Right atrium auricular region (tissue), 2 donors: ENCODE data around the gene KLHL22. TPM values are rescaled to one million over a fixed set of nuclear protein-coding genes. Genes with fewer than 3 reads are reported as not detected.
"Not testable (repeated sequence)": the region's sequence is repeated elsewhere in the genome, so short reads cannot be mapped to it uniquely, and the experiment has no call there.

Source experiments
- DNase-seq: peaks from one replicate; pipeline ENCODE4 v3.0.0-alpha.2; 2019; ENCODE audit warnings: low spot score
- H3K27ac ChIP-seq, 2 donors: fragments of 200-600 bp; sonication (generic); 1 replicate in 1 of 2; 2 replicates in 1 of 2; pipeline ENCODE4 v1.5.1; 2016 to 2019
- H3K27me3 ChIP-seq, 2 donors: fragments of 200-600 bp; sonication (generic); one replicate each; pipeline versions ENCODE4 v1.5.1 to v1.6.0; 2017 to 2019
- H3K36me3 ChIP-seq: fragments of 200-600 bp; sonication (generic); one replicate; pipeline ENCODE4 v1.5.1; 2016
- H3K4me1 ChIP-seq, 2 donors: fragments of 200-600 bp; sonication (generic); one replicate each; pipeline versions ENCODE4 v1.5.1 to v1.6.0; 2017 to 2019
- H3K4me3 ChIP-seq, 2 donors: fragments of 200-600 bp; sonication (generic); 1 replicate in 1 of 2; 2 replicates in 1 of 2; pipeline ENCODE4 v1.5.1; 2017 to 2019; ENCODE audit warnings: mild to moderate bottlenecking in 1 of 2, moderate library complexity in 1 of 2
- H3K9me3 ChIP-seq, 2 donors: fragments of 200-600 bp; sonication (generic); one replicate each; pipeline ENCODE4 v1.5.1; 2019
- total RNA-seq, 2 donors: library from RNA; depleted of rRNA; stranded (reverse); fragments of >200 nt; gene quantifications; one replicate each; pipeline ENCODE4 v1.1.0, GENCODE V29; 2016
- TF ChIP-seq, protein P1 (sequence below), 2 donors: fragments of 200-600 bp; sonication (generic); IDR thresholded peaks; one replicate each; pipeline ENCODE4 v1.5.1; 2019; ENCODE audit warnings: antibody characterized with exemption in 2 of 2

KLHL22 gene
- total RNA-seq, 2 donors from 2014 or later, result 16.0 to 21.9 TPM

- H3K4me1 ChIP-seq, result peaks cover 0 to 5% of the 10 kb centered on the region in 2 donors
- TF ChIP-seq, protein P1, sequence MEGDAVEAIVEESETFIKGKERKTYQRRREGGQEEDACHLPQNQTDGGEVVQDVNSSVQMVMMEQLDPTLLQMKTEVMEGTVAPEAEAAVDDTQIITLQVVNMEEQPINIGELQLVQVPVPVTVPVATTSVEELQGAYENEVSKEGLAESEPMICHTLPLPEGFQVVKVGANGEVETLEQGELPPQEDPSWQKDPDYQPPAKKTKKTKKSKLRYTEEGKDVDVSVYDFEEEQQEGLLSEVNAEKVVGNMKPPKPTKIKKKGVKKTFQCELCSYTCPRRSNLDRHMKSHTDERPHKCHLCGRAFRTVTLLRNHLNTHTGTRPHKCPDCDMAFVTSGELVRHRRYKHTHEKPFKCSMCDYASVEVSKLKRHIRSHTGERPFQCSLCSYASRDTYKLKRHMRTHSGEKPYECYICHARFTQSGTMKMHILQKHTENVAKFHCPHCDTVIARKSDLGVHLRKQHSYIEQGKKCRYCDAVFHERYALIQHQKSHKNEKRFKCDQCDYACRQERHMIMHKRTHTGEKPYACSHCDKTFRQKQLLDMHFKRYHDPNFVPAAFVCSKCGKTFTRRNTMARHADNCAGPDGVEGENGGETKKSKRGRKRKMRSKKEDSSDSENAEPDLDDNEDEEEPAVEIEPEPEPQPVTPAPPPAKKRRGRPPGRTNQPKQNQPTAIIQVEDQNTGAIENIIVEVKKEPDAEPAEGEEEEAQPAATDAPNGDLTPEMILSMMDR (IDR thresholded peaks at IDR 0.05), result no peak
- no peaks in the 10 kb centered on the region for H3K9me3 ChIP-seq
- H3K36me3 ChIP-seq, result no peaks in the 10 kb centered on the region
- H3K27ac ChIP-seq, result no peak overlapping the region
- H3K27me3 ChIP-seq, result no peaks in the 10 kb centered on the region
- DNase-seq, result no peak
- H3K4me3 ChIP-seq, result no peak overlapping the region
Measured at GRCh38 chr22:20414450-20414849, 81.1 kb downstream of the KLHL22 start.

DNA sequence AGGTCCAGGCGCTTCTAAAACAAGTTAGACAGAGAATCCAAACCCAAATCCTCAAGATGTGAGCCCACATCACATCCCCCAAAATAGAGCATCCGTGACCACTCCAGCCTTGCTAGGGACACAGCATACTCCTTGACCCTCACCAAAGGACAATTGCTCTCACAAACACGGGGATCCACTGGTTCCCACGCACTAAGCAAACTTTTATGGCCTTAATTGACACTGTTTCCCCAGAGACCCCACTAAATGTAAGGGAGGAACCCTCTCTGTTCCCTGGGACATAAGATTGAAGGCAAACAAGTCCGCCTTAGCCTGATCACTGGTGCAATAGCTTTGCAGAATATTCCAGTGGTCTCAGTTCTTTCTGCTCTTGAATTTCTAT, 81.5 kb downstream of the KLHL22 start:
- TF ChIP-seq, protein P1 (IDR thresholded peaks at IDR 0.05), result no peak
- Histone ChIP-seq H3K4me1 (peaks cover 0 to 5% of the 10 kb centered on the region in 2 donors), H3K27me3 (no peaks in the 10 kb centered on the region), H3K9me3 (no peaks in the 10 kb centered on the region), H3K27ac (no peak overlapping the region), H3K4me3 (no peak overlapping the region), H3K36me3 (no peaks in the 10 kb centered on the region)
- DNase-seq, result no peak

GRCh38 chr22:20413217-20414058, 82.2 kb downstream of the KLHL22 start:
- no peak for DNase-seq
- Histone ChIP-seq H3K9me3 (no peaks in the 10 kb centered on the region), H3K36me3 (no peaks in the 10 kb centered on the region), H3K27me3 (no peaks in the 10 kb centered on the region), H3K27ac (no peak overlapping the region), H3K4me3 (no peak overlapping the region), H3K4me1 (peaks cover 0 to 3% of the 10 kb centered on the region in 2 donors)
- TF ChIP-seq, protein P1 (IDR thresholded peaks at IDR 0.05), result no peak

DNA sequence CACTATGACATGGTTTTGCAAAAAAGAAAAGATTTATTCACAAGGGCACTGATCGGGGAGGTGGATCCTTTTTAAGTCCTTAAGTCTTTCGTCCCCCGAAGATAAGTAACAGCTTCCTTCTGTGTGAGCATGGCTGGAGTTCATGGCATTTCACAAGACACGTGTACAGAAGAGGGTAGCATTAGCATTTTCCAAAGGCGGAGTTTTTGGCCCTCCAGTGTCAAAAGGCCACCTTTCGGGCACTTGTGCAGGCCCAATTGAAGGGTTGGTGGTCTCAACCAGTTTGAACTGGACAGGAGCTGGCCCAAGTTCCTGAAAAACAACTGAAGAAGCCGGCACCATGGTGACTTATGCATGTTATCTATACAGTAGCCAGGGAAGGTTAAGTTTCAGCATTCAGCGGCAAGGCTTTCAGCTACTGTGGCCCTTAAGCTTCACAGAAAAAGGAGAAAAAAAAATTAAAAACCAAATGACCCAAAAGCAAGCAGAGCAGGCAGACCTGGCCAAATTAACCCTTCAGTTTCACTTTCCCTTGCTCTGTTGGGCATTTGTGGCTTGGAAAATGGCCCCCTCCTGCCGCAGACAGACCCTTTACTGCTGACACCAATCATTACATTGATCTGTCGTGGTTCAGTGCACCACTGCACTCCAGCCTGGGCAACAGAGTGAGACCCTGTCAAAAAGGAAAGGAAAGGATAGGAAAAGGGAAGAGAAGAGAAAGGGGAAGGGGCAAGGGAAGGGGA, 83.0 kb downstream of the KLHL22 start:
- Histone ChIP-seq H3K4me3 (no peak overlapping the region), H3K4me1 (no peaks in the 10 kb centered on the region), H3K27me3 (no peaks in the 10 kb centered on the region), H3K27ac (no peak overlapping the region), H3K9me3 (no peaks in the 10 kb centered on the region), H3K36me3 (no peaks in the 10 kb centered on the region)
- DNase-seq, result no peak
- TF ChIP-seq, protein P1 (IDR thresholded peaks at IDR 0.05), result no peak

DNA sequence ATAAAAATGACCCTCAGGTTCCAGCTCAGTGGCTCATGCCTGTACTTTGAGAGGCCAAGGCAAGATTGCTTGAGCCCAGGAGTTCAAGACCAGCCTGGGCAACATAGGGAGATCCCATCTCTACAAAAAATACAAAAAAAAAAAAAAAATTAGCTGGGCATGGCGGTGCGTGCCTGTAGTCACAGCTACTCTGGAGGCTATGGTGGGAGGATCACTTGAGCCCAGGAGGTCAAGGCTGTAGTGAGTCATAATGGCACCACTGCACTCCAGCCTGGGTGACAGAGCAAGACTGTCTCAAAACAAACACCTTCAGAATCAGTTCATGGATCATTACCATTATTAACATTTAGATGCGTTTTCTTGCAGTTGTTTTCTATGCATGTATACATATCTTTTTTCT, 86.2 kb downstream of the KLHL22 start:
- H3K27ac ChIP-seq, H3K4me1 ChIP-seq, H3K27me3 ChIP-seq, H3K4me3 ChIP-seq, H3K9me3 ChIP-seq, DNase-seq: not testable (repeated sequence)
- H3K36me3 ChIP-seq, result peaks cover 17% of the 10 kb centered on the region

- no peaks in the 10 kb centered on the region for H3K9me3 ChIP-seq
- H3K4me1 ChIP-seq, result no peaks in the 10 kb centered on the region
- TF ChIP-seq, protein P1 (IDR thresholded peaks at IDR 0.05), result no peak
- no peak overlapping the region for H3K4me3 ChIP-seq
- no peak for DNase-seq
- no peaks in the 10 kb centered on the region for H3K27me3 ChIP-seq
- no peak overlapping the region for H3K27ac ChIP-seq
- peaks cover 17% of the 10 kb centered on the region for H3K36me3 ChIP-seq
Measured at GRCh38 chr22:20408891-20409290, 86.7 kb downstream of the KLHL22 start.
